Stimulated activated CD4-positive, alpha-beta T cell treated with anti-CD3 and anti-CD28 coated beads, Interleukin-12 subunit alpha, Interleukin-12 subunit beta, amount 100 ng/mL, for 4 hours (primary cell): ENCODE results near the gene MSMB.
"Not testable (repeated sequence)": the region's sequence is repeated elsewhere in the genome, so short reads cannot be mapped to it uniquely, and the experiment has no call there.

Source experiments
- DNase-seq: peaks from one replicate; pipeline ENCODE4 v3.0.0-alpha.2; 2020

The MSMB gene

GRCh38 chr10:46004963-46005362, 41.1 kb downstream of the MSMB start:
- no peak for DNase-seq

GRCh38 chr10:46002916-46003693, 43.0 kb downstream of the MSMB start:
- no peak for DNase-seq

GRCh38 chr10:46002189-46002687, 43.8 kb downstream of the MSMB start:
- DNase-seq, result not testable (repeated sequence)

GRCh38 chr10:46001187-46001756, 44.8 kb downstream of the MSMB start:
- DNase-seq, result no peak

DNA sequence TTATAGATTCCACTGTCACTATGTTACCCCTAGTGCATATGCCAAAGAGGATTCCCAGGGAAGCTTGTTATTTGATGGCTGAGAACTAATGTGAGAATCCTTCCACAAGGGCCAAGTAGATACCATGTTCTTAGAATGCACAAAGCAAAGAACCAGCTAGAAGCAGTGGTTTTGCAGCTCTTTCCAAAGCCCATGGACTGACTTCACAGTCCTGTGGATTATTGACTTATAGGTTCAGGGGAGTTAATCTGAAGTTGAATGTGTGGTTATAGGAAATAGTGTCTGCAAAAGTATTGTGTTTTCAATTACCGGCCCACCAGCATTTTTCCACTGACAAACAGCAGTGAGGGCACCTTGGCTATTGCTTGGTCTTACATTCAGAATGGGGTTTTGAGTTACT, 45.5 kb downstream of the MSMB start:
- no peak for DNase-seq

- DNase-seq, result not testable (repeated sequence)
Observed at GRCh38 chr10:45999955-46000354, 46.1 kb downstream of the MSMB start.

DNA sequence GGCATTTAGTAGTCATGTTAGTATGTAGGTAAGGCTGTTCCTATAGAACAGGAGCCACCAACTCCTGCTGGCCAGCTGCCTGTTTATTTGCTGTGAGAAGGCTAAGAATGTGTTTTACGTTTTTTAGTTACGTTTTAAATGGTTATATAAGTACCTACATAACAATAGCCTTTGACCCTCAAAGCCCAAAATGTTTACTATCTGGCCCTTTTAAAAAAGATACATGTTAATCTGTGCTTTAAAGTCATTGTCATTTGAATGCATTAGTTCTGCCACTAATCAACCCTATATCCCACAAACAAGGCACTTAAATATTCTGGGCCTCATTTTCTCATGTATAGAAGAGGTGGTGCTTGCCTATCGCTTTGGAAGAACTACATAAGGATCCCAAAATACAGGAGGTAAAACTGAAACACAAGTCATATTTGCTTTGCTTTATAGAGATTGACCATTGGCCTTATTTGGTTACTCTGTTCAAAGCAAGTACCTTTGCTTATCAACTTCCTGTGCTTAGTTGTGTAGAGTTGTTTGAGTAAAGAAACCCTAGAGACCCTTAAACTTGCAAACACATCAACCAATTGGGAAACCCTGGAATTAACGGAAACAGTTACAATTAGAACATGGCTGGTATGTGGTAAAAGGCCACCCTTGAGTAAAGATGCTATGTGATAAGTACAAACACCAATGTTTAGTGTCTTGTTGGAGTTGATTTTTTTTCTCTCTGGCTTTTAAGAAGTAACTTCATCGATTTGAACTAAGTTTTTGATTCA, 47.9 kb downstream of the MSMB start:
- no peak for DNase-seq

DNA sequence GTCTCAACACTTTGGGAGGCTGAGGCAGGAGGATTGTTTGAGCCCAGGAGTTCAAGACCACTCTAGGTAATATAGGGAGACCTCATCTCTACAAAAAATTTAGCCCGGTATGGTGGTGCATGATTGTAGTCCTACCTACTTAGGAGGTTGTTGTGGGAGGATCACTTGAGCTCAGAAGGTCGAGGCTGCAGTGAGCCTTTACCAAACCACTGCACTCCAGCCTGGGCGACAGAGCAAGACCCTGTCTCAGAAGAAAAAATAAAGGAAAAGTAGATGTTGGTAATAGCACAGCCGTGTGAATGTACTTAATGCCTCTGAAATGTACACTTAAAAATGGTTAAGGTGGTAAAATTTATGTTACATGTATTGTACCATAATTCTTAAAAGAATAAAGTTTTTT, 48.5 kb downstream of the MSMB start:
- DNase-seq, result no peak

- DNase-seq, result not testable (repeated sequence)
Observed at GRCh38 chr10:45985590-45985989, 60.5 kb downstream of the MSMB start.

GRCh38 chr10:45984473-45984872, 61.6 kb downstream of the MSMB start:
- DNase-seq, result not testable (repeated sequence)

DNA sequence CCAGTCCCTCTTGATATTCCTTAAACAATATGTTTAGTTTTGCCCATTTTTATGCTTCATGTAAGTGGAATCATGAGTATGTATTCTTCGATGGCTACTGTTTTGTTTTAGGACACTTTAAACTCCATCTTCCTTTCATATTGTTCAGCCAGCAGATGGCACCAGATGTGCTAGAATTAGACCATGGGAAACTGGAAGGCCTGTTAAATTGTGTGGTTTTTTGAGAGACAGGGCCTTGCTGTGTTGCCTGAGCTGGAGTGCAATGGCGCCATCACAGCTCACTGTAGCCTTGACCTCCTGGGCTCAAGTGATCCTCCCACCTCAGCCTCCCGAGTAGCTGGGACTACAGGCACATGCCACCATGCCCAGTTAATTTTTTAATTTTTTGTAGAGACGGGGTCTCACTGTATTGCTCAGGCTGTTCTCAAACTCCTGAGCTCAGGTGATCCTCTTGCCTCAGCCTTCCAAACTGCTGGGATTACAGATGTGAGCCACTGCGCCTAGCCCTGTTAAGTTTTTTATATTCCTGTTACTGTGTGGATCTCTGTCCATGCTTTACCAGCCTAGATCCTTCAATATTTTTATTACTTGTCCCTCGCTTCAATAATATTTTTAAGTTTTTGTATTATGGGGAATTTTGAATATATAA, 62.4 kb downstream of the MSMB start:
- DNase-seq, result not testable (repeated sequence)
